HG03108 (cell line): Measurements from ENCODE around the gene RPS6KA4.

Experiments used
- ATAC-seq: cut with Tn5 transposase; IDR thresholded peaks from one replicate; pipeline ENCODE4 v1.9.1; 2021; ENCODE audit warnings: moderate library complexity; ENCODE audit not compliant: unreplicated experiment

RPS6KA4 gene

DNA sequence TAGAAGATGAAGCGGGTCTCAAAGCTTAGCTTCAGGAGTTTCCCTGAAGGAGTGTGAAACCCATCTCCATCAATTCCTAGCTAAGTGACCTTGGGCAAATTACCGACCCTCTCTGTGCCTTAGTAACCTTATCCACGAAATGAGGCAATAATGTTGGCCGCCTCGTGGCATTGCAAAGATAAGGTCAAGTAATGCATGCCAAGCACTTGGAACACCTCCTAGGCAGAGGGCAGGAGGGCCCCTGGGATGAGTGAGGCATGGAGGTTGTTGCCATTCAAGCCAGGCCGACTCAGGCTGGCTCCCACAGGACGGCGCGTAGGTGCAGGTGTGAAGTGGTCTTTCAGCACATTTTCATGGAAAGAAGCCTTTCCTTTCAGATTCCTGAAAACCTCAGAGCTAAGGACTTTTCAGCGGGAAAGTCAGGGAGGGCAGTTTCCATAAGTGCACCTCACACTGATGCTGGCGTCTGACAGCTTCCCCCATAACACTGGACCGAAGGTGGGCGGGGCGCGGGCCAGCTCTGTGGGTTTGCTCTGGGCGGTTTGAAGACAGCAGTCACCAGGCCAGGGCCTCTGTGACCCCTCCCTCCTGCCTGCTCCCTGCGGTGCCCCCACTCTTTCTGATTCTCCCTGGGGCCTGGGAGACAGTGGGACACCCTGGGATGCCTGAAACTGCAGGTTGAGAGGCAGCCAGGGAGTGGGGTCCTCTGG, 25.2 kb downstream of the RPS6KA4 start:
- no peak for ATAC-seq

DNA sequence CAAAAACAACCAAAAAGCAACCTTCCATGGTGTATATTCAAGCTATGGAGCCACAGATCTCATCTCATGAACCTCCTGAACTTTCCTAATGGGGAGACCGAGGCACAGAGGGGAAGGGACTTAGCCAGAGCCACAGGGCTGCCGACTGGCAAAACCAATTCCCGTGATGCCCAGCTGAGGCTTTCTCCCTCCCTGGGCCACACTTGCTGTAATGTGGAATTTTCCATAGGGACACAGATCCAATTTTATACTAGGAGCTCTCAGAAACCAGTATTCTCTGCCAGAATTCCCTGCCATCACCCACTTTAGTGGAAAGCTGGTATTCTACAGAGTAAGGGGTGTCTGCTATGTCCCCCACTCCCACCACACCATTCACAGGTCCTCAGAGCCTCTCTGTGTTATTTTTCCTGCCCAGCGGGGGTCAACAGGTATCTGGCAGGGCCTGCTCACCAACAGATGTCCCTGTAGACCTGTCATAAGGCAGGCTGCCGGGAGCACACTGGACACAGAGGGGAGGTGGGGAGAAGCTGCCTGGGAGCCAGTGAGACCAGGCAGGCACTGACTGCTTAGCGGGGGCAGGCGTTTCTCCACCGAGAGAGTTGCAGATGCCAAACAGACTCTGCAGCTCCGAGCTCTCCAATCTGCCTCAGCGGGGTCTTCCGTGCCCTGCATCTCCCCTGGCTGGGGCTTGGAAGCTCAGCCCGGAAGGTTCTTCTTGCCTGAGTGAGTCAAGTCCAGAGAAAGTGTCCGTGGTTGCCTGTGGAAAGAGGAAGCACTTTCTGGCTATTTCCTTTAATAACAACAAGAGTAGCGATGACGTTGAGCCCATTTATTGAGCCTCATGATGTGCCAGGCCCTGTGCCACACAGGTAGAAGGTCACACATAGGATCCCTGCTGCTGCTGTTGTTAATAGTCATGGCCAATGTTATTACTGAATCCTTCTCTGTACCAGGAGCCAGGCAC, 26.3 kb downstream of the RPS6KA4 start:
- no peak for ATAC-seq

DNA sequence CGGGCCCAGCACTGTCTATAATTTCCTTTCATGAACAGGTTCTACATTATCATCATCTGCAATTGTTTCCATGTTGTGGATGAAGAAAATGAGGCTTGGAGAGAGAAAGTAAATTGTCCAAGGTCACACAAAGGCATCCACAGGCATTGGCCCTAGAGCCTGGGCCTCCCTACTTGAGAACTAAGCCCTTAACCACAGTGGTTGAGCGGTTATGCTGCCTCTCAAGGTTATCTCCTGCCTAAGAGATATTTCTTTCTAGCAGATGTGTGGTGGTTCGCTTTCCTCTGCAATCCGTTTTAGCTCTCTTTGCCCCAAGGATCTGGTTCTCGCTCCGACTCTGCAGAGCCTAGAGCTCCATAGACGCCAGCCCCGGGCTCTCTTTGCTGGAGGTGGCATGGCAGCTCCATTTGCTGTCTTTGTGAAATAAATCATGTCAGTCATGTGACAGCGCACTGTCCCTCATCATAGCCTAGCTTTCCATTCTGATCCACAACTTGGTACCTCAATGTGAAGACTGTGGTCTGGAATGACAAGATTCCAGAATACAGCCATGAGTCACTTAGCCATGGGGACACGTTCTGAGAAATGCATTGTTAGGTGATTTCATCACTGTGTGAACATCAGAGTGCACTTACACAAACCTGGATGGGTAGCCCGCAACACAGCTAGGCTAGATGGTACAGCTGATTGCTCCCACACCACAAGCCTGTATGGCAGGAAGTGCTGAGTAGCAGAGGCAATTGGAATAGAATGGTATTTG, 27.2 kb downstream of the RPS6KA4 start:
- no peak for ATAC-seq

GRCh38 chr11:64387916-64388315, 29.0 kb downstream of the RPS6KA4 start:
- ATAC-seq, result no peak

- ATAC-seq, result no peak
Observed at GRCh38 chr11:64388894-64389293, 29.9 kb downstream of the RPS6KA4 start.

GRCh38 chr11:64389851-64390250, 30.9 kb downstream of the RPS6KA4 start:
- ATAC-seq, result no peak

- ATAC-seq, result no peak
Observed at GRCh38 chr11:64390558-64390957, 31.6 kb downstream of the RPS6KA4 start.

DNA sequence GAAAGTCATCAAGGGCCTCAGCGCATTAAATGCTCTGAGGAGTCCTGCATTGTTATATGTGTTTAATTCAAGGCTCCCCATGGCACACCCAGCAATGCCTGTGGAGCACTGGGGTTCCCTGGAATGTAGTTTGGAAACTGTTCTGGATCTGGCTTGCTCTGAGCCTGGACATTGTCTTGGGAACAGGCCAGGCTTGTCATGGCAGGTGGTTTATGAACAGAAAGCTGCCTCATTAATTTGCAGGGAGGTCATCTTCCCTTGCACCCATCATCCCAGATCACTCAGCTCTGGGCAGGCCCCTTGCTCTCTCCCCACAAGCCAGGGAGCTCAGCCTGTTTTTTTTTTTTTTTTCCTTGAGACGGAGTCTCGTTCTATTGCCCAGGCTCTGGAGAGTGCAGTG, 32.9 kb downstream of the RPS6KA4 start:
- ATAC-seq, result no peak

DNA sequence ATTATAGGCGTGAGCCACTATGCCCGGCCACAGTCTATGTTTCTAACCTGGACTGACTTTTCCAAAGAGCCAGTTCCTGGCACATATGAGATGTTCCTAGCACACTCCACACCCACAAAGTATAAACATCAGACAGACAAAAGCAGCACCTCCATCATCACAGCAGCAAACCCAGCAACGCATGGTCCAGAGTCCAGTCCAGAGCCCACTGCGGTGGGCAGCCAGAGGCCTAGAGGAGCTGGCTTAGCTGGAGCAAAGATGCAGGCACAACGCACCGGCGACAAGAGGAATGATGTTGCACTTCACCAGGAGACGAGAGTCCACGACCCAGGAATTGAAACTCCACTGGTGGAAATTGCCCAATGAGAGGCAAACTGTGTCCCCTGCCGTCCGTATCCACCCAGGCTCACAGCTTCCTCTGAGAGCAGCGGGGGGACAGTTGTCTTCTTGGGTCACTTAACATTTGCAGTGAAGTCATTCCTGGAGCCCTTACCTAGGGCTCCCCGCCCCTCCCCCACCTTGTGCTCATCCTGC, 36.6 kb downstream of the RPS6KA4 start:
- ATAC-seq, result no peak

DNA sequence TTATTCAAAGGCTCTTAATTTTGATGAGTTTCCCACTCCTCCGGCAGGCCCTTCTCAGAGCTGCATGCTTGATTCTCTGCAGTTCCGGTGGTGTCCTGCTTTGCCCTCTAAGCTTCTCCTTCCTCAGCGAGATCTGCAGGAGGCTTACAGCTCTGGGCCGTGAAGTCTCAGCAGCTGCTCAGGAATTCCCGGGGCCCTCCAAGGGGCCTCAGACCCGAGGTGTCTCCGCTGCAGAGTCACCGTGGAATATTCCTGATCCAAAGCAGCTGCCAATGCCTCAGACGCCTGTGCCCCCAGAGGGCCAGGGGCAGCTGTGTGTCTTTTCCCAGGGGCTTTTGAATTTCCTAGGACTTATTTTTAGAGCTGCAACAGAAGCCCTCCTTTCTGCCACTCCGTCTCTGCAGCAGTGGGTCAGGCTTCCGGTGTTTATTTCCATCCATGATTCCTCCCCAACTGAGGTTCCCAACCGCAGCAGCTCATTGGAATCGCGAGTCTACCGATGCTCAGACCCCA, 37.2 kb downstream of the RPS6KA4 start:
- ATAC-seq, result no peak

- ATAC-seq, result no peak
Observed at GRCh38 chr11:64400102-64400501, 41.1 kb downstream of the RPS6KA4 start.

- ATAC-seq, result no peak
Observed at GRCh38 chr11:64400667-64401066, 41.7 kb downstream of the RPS6KA4 start.

DNA sequence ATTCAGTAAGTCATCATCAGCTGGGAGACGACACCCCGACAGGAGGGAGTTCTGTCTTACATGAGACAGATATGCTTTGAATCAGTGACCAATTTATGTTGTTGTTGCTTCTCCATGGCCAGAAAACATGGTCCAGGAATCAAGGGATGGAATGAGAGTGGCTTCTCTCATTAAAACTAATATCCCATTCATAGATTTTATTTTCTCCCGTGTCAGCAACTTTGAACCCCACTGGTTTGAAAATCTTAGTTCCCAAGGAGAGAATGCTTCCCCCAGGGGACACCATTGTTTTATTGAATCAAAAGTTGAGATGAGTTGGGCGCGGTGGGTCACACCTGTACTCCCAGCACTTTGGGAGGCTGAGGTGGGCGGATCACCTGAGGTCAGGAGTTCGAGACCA, 42.8 kb downstream of the RPS6KA4 start:
- no peak for ATAC-seq

GRCh38 chr11:64403106-64403505, 44.1 kb downstream of the RPS6KA4 start:
- ATAC-seq, result no peak

- ATAC-seq, result no peak
Observed at GRCh38 chr11:64406221-64406946, 47.4 kb downstream of the RPS6KA4 start.

DNA sequence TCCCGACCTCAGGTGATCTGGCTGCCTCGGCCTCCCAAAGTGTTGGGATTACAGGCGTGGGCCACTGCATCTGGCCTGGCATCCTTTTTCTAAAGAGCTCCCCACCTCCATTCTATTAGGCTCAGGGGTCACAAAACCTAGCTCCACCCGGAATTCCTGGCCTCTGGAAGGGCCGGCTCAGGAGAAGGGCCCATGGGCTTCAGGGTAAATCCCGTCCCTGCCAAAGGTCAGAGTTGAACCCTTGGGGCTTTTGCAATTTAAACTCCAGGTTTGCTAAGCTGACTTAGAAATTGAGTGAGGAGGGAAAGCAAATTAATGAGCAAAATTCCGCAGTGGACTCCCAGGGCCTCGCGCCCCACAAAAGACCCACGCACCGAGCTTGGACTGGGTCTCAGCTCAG, 48.3 kb downstream of the RPS6KA4 start:
- no peak for ATAC-seq

DNA sequence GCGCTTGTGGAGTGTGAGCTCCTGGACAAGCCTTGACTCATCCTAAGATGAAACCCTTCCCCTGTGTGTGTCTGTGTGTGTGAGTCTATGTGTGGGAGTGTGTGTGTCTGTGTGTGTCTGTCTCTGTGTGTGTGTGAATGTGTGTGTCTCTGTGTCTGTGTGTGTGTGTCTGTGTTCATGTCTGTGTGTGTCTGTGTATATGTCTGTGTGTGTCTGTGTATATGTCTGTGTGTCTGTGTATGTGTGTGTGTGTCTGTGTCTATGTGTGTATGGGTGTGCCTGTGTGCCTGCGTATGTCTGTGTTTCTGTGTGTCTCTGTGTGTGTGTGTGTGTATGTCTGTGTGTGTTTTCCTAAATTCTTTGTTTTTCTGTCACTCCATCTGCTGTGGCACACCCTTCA, 48.7 kb downstream of the RPS6KA4 start:
- no peak for ATAC-seq

GRCh38 chr11:64409278-64409677, 50.3 kb downstream of the RPS6KA4 start:
- ATAC-seq, result no peak

- ATAC-seq, result no peak
Observed at GRCh38 chr11:64409707-64410403, 50.9 kb downstream of the RPS6KA4 start.

DNA sequence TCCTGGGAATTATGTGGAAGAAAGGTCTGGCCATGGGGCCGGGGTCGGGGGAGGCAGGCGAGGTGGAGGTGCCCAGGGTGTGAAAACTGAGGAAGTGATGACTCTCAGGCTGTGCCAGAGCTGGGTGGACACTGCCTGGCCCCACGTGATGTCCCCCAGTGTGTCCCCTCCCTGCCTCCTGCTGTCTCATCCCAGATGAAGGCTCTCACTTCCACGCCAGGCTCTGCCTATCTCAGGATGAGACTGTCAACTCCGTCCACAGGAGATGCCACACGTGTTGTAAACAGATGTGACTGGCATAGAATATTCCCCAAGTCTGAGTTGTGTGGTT, 51.4 kb downstream of the RPS6KA4 start:
- no peak for ATAC-seq
